ENCODE results near the gene CLASP1. TPM values are rescaled to one million over a fixed set of nuclear protein-coding genes. Genes with fewer than 3 reads are reported as not detected.

Gene CLASP1
- total RNA-seq, 6 experiments from 2014 or later: 19.7 to 32.4 (median 24.1) TPM

GRCh38 chr2:121605820-121606733 is 43.2 kb downstream of the CLASP1 start:
- 83% methylated on average over 11 of the region's 11 CpGs for WGBS (ENCODE audit: insufficient coverage, low coverage, low lambda C conversion rate, missing lambda C conversion rate)
- Histone ChIP-seq H3K4me3 (no peak overlapping the region), H3K27me3 (no peaks in the 10 kb centered on the region), H3K9me3 (no peaks in the 10 kb centered on the region), H3K36me3 (peaks cover 0 to 8% (median 3%) of the 10 kb centered on the region in 4 donors), H3K27ac (no peak overlapping the region), H3K4me1 (no peaks in the 10 kb centered on the region)
- TF ChIP-seq CTCF (IDR thresholded peaks at IDR 0.05) (no peak), POLR2A (IDR thresholded peaks at IDR 0.05) (no peak)
- DNase-seq (no peak), ATAC-seq (no peak)
- intact Hi-C loops (cut with DNase I): no loop called here

DNA sequence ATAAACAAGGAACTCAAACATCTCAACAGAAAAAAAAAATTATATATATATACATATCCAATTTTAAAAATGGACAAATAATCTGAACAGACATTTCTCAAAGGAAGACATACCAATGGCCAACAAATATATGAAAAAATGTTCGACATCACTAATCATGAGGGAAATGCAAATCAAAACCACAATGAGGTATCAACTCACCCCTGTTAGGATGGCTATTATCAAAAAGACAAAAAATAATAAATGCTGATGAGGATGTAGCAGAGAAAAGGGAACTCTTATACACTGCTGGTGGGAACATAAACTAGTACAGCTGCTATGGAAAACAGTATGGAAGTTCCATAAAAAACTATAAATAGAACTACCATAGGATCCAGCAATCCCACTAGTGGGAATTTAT is 46.1 kb downstream of the CLASP1 start:
- H3K27ac ChIP-seq: no peak overlapping the region
- ATAC-seq: no peak
- peaks cover 0 to 8% (median 3%) of the 10 kb centered on the region in 4 donors for H3K36me3 ChIP-seq
- peaks cover 0 to 8% (median 4%) of the 10 kb centered on the region in 4 donors for H3K4me1 ChIP-seq
- H3K27me3 ChIP-seq: no peaks in the 10 kb centered on the region
- DNase-seq: no peak
- no peak for TF ChIP-seq POLR2A (IDR thresholded peaks at IDR 0.05)
- no peak for TF ChIP-seq CTCF (IDR thresholded peaks at IDR 0.05)
- 86% methylated on average over 1 of the region's 1 CpG for WGBS (ENCODE audit: insufficient coverage, low coverage, low lambda C conversion rate, missing lambda C conversion rate)
- no peaks in the 10 kb centered on the region for H3K9me3 ChIP-seq
- H3K4me3 ChIP-seq: no peak overlapping the region
- intact Hi-C loops (cut with DNase I): no loop called here

DNA sequence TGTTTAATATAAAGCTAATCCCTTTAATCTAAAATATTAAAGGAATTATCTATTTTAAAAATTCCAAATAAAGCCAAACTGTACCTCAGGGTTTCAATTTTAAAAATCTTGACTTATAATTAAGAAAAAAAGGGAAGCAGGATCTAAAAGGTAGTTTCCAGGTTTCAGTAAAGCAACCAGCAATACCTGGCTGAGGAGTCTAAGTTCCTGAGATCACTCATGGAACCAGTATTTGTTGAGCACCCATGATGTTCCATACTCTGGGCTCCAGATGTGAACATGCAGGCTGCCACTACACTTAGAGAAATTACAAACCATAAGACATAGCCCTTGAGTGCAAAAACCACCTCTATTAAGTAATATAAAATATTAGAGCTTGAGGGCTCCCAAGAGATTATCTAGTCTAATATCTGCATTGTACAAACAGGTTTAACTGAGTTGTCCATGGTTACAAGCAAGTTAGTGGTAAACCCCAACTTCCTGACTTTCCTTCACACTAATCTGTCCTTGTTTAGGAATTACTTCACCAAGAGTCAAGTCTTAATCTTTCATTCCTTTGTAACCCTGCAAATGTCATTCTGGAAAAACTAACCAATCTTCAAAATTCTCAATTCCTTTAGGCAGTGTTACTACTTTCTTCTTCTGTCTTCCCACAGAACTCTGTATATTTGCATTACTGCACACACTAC is 49.2 kb downstream of the CLASP1 start:
- Histone ChIP-seq H3K9me3 (no peaks in the 10 kb centered on the region), H3K4me1 (peaks cover 0 to 33% (median 14%) of the 10 kb centered on the region in 4 donors), H3K27me3 (no peaks in the 10 kb centered on the region), H3K4me3 (no peak overlapping the region), H3K36me3 (peaks cover 0 to 5% (median 0%) of the 10 kb centered on the region in 4 donors), H3K27ac (no peak overlapping the region)
- DNase-seq: no peak
- no peak for ATAC-seq
- intact Hi-C loops (cut with DNase I): no loop called here
- TF ChIP-seq CTCF (IDR thresholded peaks at IDR 0.05) (no peak), POLR2A (IDR thresholded peaks at IDR 0.05) (no peak)

GRCh38 chr2:121598087-121598486 is 51.2 kb downstream of the CLASP1 start:
- no peak overlapping the region for H3K27ac ChIP-seq
- peak in 2 of 4 donors; percentile 22 to 23 for ATAC-seq
- H3K4me1 ChIP-seq: peaks cover 0 to 38% (median 15%) of the 10 kb centered on the region in 4 donors
- no peak for DNase-seq
- no peaks in the 10 kb centered on the region for H3K36me3 ChIP-seq
- TF ChIP-seq POLR2A (IDR thresholded peaks at IDR 0.05): no peak
- no peak for TF ChIP-seq CTCF (IDR thresholded peaks at IDR 0.05)
- no peaks in the 10 kb centered on the region for H3K27me3 ChIP-seq
- no peak overlapping the region for H3K4me3 ChIP-seq
- intact Hi-C loops (cut with DNase I): no loop called here
- WGBS (ENCODE audit: insufficient coverage, low coverage, low lambda C conversion rate, missing lambda C conversion rate): 58% methylated on average over 2 of the region's 2 CpGs
- no peaks in the 10 kb centered on the region for H3K9me3 ChIP-seq
